ENCODE data around the gene INPP5K.

- TF ChIP-seq EZH2phosphoT487 (IDR thresholded peaks at IDR 0.05; ENCODE audit: insufficient read depth, low read depth) (no peak), EZH2 (IDR thresholded peaks at IDR 0.05; ENCODE audit: insufficient read depth, poor library complexity, severe bottlenecking) (no peak)
Measured at GRCh38 chr17:1555651-1556471, 39.4 kb upstream of the INPP5K start.

Measured in GM23248 (cell line).